Fibroblast of skin of left biceps (primary cell): ENCODE data around the gene ZNF160.
"Not testable (repeated sequence)": the region's sequence is repeated elsewhere in the genome, so short reads cannot be mapped to it uniquely, and the experiment has no call there.

Source experiments
- DNase-seq, 2 experiments: peaks; one replicate each; pipeline ENCODE4 v3.0.0-alpha.2; 2013; ENCODE audit warnings: low read depth in 2 of 2

The ZNF160 gene

GRCh38 chr19:53092723-53093122, 10.5 kb downstream of the ZNF160 start:
- no peak for DNase-seq

GRCh38 chr19:53091413-53092254, 11.6 kb downstream of the ZNF160 start:
- no peak for DNase-seq

DNA sequence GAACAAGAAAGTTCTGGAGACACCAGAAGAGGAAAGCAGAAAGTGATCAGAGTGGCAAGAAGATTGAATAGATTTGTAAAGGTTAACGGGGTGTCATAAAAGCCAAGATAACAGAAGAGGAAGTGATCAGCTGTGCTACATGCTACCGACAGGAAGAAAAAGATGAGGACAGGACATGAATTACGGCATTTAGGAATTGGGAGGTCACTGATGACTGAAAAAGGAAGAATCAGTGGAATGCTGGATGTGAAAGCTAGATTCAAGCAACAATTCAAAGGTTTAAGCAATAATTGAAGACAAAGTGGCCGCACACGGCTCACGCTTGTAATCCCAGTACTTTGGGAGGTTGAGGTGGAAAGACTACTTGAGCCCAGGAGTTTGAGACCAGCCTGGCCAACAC, 15.1 kb downstream of the ZNF160 start:
- no peak for DNase-seq

GRCh38 chr19:53086949-53087348, 16.3 kb downstream of the ZNF160 start:
- no peak for DNase-seq

DNA sequence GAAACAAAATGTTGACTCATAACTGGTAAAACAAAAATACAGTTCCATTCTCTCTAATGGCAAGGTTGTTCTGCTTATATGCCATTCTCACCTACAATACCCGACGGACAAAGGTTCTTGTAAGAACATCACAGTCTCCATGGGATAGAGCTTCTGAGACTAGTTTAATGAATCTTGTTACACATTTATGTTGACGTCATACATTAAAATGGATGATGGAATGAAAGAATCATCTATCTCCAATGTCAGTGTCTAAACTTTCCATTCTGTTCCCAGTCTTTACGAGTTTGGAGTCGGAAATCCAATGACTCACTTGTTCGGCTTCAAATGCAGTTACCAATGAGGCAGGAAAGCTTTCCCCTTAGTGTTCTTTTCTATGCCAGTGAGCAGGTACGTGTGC, 17.7 kb downstream of the ZNF160 start:
- DNase-seq: no peak

DNA sequence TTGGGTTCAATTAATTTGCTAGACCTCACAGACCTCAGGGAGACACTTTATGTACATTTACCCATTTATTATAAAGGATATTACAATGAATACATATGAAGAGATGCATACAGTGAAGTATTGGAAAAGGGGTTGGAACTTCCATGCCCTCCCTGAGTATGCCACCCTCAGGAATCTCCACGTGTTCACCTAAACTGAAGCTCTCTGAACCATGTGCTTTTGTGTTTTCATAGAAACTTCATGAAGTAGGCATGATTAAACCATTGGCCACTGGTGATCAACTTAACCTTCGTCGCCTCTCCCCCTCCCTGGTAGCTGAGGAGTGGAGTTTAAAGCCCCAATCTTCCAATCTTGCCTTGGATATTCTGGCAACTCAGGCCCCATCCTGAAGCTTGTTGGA, 20.3 kb downstream of the ZNF160 start:
- no peak for DNase-seq

DNA sequence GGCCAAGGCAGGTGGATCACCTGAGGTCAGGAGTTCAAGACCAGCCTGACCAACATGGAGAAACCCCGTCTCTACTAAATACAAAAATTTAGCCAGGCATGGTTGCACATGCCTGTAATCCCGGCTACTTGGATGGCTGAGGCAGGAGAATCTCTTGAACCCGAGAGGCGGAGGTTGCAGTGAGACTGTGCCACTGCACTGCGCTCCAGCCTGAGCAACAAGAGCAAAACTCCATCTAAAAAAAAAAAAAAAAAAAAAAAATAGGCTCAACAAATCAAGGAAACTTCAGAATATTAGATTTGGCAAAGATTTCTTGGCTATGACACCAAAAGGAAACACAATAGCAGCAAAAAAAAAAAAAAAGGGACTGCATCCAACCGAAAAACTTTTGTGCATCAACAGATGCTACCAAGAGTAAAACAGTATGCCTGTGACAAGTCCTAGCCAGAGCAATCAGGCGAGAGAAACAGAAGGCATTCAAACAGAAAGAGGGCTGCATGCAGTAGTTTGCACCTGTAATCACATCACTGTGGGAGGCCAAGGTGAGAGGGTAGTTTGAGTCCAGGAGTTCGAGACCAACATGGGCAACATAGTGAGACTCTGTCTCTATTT, 23.8 kb downstream of the ZNF160 start:
- DNase-seq: no peak

- no peak for DNase-seq
These were observed 24.6 kb downstream of the ZNF160 start for GRCh38 chr19:53078668-53079067.

- DNase-seq: no peak
These were observed 26.2 kb downstream of the ZNF160 start for GRCh38 chr19:53076984-53077383.

DNA sequence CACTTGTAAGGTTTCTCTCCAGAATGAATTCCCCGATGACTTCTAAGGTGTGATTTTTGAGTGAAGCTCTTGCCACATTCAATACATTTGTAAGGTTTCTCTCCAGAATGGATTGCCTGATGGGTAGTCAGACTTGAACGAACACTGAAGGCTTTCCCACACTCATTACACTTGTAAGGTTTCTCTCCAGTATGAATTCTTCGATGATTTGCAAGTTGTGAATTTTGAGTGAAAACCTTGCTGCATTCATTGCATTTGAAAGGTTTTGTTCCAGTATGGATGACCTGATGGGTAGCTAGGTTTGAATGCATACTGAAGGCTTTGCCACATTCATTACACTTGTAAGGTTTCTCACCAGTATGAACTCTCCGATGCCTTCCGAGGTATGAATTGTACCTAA, 34.4 kb downstream of the ZNF160 start:
- DNase-seq: no peak

DNA sequence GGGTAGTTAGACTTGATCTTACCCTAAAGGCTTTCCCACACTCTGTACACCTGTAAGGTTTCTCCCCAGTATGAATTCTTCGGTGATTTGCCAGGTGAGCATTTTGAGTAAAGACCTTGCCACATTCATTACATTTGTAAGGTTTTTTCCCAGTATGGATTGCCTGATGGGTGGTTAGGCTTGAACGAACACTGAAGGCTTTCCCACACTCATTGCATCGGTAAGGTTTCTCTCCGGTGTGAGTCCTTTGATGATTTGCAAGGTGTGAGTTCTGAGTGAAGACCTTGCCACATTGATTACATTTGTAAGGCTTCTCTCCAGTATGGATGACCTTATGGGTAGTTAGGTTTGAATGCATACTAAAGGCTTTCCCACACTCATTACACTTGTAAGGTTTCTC, 35.0 kb downstream of the ZNF160 start:
- no peak for DNase-seq

DNA sequence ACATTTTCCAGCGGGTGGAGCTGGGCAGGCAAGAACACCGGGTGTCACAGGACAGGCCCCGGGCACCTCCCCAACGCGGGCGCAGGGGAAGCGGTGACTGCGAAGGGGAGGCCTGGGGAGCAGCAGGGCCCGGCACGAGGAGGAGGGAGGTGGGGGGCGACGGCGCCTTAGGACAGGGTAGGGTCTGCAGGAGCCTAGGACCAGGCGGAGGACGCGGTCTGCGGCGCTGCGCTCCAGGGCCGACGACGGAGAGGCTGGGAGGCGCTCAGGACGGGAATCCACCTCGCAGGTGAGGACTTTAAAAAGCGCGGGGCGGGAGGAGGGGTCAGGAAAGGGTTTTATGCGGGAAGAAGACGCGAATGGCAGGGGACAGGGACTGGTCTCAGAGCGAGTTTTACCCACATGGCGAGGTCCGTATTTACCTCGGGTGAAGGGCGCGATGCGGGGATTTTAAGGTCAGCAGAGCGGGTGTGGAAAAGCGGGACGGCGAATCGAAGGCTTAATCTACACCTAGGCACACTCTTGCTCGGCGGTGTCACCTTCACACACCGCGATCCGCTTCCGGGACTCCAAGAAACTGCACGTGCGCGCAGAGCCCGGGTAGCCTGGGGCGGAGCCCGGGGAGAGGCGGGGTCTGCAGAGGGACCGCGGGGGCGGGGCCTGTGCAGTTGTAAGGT, 45.2 kb downstream of the ZNF160 start:
- no peak for DNase-seq

DNA sequence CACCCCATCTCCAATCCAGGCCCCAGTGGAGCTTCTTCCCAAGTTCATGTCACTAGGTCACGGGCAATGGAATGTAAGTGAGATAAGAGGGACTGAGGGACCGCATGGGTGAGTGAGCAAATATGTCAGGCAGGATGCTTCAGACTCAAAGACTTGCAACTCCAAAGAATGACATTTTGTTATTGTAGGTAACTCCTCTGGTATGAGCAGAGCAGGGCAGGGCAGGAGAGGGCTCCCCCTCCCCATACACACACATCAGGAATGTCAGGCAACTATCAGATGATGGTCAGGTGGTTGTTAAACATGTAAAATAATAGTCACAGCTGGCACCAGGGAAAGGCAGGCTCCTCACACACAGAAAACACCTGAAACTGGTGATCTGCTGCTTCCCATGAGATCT, 48.1 kb downstream of the ZNF160 start:
- DNase-seq: no peak

GRCh38 chr19:53047379-53047778, 55.8 kb downstream of the ZNF160 start:
- no peak for DNase-seq

DNA sequence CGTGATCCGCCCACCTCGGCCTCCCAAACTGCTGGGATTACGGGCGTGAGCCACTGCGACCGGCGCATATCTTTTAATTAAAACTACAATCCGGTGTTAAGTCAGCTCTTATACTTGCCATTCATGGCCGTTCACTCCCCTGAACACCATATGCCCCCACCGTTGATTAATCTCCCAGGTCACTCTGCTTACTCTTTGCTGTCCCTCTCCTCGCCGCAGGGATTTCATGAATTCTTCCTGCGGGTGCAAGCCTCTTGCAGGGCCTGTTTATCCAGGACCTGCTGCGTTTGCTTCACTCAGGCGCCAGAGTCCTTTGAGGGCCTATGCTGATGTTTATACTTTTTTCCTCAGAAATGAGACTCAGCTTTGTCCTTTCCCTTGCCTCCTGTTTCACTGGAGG, 57.7 kb downstream of the ZNF160 start:
- DNase-seq: no peak

DNA sequence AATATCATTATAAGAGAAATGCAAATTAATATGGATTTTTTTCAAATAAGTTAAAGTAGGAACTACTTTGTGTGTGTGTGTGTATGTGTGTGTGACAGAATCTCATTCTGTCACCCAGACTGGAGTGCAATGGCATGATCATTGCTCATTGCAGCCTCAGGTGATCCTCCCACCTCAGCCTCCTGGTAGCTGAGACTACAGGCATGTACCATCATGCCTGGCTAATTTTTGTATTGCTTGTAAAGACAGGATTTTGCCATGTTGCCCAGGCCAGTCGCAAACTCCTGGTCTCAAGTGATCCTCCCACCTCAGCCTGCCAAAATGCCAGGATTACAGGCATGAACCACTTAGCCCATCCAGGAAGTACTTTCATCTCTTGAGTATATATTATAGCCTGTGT, 61.9 kb downstream of the ZNF160 start:
- DNase-seq: no peak

DNA sequence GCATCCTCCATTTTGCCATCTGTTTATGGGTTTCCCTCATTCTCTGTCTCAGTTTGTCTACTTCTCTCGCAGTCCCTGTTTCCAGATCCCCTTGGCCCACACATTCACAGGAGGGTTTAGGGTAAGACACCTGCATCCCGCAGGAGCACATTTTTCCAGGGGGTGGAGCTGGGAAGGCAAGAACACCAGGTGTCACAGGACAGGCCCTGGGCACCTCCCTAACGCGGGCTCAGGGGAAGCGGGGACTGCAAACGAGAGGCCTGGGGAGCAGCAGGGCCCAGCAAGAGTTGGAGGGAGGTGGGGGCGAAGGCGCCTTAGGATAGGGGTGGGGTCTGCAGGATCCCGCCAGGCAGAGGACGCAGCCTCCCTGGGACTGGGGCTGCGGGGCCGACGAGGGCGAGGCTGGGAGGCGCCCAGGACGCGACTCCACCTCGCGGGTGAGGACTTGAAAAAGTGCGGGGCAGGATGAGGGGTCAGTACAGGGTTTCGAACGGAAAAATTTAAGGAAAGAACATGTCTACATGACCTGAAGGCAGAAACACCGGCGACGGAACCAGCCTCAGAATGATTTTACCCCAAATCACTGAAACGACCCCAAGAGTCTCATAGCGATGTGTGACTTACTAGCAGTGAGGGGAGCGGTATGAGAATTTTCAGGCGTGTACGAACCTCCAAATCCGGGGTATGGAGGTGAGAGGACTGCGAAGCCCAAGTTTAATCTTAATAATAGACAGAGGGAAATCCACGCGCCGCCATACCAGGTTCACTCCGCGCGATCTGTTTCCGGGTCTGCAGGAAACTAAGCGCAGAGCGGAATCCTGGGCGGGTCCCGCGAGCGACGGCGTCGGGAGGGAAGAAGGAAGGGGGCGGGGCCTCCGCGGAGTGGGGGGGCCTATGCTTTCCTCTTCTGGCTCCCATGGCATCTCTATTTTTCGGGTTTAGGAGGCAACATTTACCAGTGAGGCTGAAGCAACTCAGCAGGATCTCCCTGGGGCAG, 65.8 kb downstream of the ZNF160 start:
- no peak for DNase-seq

GRCh38 chr19:53034948-53035675, 68.1 kb downstream of the ZNF160 start:
- no peak for DNase-seq

DNA sequence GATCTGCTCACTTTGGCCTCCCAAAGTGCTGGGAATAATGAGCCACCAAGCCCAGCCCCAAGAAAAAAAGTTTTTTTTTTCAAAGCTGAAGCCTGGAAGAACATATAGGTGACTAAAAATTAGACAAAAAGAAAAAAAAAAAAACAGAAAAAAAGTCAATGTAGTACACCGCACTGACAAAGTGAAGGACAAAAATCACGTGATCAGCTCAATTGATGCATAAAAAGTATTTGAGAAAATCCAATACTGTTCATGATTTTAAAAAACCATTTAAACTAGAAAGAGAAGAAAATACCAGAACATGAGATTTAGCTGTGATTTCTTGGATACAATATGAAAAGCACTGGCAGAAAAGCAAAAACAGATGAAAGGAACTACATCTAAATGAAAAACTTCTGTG, 69.2 kb downstream of the ZNF160 start:
- no peak for DNase-seq

GRCh38 chr19:53028306-53028705, 74.9 kb downstream of the ZNF160 start:
- DNase-seq: not testable (repeated sequence)

DNA sequence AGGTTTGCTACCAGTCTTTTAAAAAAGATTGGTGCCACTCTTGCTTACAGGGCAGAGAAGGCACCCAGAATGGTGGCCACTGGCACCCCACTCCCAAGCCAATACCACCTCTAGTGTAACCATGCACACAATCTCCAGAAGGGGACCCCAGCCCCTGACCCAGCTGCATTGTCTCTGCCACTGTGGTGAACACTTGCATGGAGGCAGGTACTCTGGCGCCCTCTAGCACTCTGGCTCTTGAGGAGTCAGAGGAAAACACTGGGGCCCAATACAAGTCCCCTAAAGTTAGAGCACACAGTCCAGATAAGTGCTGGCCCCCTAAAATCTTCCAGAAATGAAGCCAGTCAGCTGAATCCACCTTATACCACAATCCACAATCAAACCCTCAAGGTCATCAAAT, 83.5 kb downstream of the ZNF160 start:
- no peak for DNase-seq
